T1000 (cell line): ENCODE results near the gene NRP2.

Source experiments
- DNase-seq: peaks from one replicate; lab custom pipeline; 2025; ENCODE audit warnings: mixed read lengths; lab: John Stamatoyannopoulos, UW

The NRP2 gene

DNA sequence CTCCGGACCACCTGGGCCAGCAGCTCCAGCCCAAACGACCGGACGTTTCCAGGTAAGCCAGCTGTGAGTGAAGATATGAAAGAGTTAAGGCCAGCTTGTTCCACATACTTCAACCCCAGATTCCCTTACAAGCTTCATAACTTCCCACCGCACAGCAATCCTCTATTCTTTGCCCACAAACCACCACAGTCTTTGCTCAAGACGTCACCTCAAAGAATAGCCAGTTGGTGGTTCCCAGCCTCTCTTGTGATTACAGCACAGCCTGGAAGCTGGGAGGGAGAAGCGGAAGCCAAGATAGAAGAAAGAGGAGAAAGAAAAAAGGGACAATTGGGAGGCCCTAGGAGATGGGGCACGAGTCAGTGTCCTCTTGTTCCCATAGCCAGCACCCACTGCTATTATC lies 70.6 kb downstream of the NRP2 start:
- DNase-seq = no peak

DNA sequence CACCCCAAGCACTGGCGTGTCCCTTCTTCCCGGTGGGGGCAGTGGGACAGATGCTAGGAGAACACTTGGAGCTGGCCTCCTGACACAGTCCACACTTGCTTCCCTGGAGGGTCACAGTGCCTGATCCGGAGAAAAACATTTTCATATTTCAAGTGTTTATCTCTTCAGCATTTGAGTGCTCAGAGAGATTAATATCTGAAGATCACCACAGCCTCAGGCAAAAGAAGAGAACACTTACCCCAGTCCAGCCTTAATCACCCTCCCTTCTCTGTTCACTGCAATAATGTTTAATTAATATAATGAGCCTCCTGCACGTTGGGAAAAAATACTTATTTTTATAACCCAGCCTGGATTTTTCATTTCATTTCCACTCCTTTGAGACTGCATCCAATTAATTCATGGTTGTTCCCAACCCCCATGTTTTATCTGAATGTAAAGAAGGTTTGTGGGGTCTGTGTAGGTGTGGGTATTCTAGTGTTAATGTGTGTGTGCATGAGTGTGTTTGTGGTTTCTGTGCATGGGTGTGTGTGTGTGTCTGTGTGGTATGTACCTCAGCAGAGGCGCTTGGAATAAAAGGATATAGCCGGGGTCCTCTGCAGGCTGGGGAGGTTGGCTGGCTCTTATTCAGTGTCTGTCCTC lies 72.1 kb downstream of the NRP2 start:
- no peak for DNase-seq

DNA sequence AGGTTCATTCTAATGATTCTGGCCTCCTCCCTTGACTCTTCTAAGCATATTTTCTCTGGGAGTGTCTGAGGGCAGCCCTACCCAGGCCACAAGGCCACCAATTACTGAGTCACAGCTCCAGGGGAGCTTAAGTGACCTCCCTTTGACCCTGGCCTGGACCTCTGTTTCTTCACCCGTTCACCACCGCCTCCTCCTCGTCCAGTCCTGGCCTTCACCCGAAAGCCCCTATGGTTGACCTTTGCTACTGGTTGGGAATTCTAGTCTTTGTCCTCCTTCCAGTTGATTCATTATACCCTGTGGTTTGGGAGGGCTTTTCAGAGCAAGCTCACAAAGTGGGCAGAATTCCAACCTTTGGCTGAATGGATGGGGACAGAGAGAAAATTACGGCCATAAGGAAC lies 72.6 kb downstream of the NRP2 start:
- DNase-seq = no peak

DNA sequence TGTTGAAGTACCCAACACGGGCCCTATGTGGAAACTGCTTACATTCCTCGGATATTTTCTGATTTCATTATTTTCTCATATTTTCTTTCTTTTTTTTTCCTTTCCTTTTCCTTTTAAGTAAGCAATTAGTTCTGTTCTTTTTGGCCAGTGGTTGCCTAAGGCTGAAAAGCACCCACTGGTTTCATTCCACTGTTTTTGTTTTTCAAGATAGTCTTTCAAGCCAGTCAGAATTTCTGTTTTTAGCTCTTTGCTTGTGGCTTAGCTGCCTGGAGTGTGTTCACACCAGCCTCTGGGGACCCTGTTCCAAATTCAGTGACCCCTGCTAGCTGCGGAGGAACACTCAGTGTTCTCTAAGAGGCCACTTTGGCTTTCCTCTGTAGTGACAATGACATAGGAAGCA lies 73.6 kb downstream of the NRP2 start:
- no peak for DNase-seq

DNA sequence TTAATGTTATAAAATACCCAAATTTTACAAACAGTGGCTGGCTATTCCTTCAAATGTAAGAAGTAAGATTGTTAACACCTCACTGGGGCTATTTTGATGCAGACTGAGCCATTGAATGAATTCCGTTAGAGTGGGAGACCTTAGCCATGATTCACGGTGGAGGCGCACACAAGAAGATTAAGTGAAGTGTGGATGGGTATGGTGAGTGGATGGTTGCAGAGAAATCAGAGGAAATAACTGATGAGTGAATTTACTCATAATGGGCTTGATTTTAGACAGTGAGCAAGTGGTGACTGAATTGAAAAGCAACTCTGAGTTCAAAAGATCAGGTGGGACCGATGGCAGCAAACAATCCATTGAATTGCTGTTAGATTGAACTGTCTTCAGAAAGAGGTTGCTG lies 75.0 kb downstream of the NRP2 start:
- no peak for DNase-seq

DNA sequence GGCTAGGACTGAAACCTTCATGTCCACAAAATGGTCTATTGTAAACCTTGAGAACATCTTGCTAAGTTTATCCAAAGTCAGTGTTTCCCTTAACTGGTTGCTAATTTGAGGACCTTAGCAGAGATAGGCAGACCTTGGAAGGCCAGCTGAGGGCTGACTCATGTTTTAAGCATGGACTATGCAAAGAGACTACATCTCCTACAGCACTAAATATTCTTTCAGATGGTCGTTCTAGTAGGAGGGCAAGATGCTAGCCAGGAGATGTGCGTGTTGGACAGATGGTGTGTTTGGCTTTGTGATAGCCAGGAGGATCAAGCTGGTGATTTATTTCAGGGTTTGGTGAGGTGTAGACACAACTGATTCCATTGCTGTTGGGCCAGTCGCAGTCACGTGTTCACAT lies 75.8 kb downstream of the NRP2 start:
- DNase-seq = no peak

DNA sequence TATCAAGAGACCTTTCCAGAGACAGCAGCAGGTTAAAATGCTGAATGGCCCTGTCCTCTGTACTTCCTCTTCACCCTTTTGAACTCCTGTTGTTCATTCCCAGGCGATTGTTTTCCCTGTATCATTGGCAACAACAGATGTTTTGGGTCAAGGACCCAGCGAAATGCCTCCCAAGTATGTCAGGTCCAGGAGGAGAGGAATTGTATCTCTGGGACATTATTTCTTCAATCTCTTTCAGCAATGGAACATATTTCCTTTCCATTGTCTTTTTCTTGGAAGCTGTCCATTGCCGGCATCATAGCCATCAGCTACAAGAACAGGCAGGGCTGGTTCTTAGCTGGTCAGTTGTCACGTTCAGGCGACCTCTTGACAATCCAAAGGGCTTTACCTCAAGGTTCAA lies 76.2 kb downstream of the NRP2 start:
- no peak for DNase-seq

DNA sequence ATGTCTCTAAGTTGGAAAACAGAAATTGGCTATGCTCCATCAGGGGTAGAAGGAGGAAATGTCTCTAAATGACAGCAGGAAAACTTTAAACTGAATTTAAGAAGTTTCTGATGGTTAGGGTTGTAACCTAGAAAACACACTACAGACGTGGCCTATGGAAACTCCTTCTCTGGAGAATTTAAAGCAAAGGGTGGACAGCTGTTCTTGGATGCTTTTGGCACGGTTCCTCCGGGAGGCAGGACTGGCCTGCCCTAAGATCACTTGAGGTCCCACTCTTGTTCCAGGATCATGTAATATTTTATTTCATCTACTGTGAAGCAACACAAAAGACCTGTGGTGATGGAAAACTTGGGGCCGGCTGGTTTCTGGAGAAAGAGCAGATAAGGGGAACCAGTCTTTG lies 77.0 kb downstream of the NRP2 start:
- DNase-seq = no peak

DNA sequence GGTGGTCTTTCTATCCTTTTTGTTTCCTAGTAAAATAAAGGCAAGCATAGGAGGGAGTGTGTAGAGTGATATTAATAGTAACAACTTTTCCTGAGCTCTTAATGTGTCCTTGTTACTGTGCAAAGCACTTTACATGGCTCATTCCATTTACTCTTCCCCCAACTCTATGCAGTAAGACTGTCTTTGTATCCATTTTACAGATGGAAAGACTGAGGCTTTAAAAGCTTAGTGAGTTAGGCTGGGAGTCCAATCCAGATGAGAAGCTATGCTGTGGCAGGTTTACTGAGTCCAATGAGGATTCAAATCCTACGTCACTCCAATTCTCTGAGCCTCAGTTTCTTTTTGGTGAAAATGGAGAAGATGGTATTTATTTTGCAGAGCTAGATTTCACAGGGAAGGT lies 77.4 kb downstream of the NRP2 start:
- DNase-seq = no peak

DNA sequence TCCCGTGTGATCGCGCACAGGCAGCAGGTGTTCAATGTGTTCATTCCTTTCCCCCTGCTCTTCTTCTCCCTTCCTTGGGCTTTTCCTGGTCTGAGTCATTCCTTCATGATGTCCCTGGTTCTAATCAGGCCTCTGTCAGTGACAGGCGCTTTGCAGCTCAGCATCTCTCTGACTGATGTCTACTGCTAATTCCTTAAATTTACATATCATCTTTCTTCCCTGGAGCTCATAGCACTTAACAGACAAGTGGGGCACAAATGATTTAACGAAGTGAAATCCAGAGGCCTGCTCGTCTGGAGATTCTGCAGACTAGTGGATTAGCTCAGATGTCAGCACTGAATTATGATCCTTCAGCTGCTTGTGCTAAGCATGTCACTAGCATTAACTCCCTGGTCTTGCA lies 77.9 kb downstream of the NRP2 start:
- DNase-seq = no peak

DNA sequence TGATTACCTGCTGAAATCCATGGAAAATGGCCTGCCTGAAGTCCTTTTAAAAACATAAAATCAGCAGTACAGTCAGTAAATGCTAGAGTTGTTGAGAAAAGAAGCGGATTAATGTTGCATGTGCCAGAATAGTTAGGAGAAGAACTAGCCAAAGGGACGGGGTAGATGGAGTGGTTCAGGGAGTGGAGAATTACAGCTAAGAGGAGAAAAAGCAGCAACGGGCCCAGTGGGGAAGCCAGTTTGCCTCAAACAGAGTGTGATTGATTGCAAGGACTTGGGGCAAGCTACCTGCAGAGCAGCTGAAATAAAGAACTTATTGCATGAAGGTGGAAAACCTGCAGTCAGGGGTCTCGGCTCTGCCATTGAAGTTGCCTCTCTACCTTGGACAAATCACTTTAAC lies 79.1 kb downstream of the NRP2 start:
- DNase-seq = no peak

DNA sequence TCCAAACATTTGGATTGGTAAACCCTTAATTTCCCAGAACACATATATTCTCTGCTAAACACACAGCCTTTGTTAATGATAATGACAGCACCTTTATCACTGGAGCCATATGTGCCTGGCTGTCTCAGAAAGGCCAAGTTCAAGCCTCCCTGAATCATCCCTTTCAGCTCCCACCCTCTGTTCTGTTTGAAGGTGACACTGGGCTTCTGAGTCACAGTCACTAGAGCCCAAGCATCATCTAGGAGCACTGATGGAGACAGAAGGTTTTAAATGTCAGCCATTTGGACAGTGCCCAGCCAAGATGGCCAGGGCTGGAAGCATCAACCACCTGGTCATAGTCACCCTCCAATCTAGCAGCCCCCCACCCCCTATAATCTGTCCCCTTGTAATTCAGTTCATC lies 80.6 kb downstream of the NRP2 start:
- no peak for DNase-seq

DNA sequence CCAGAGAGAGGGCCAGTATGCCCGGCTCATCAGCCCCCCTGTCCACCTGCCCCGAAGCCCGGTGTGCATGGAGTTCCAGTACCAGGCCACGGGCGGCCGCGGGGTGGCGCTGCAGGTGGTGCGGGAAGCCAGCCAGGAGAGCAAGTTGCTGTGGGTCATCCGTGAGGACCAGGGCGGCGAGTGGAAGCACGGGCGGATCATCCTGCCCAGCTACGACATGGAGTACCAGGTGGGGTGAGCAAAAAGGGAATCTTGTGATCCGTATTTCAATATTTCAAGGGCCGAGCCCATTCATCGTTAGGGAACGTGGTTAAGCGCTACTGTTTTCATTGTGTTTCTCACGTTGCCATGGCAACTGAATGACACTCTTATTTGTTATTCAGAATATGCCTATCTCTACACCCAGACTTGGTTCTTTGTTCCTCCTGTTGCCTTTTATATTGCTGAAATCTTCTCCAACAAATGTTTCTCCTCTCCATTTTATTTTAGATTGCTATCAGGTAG lies 81.5 kb downstream of the NRP2 start:
- peak; percentile 60 for DNase-seq

DNA sequence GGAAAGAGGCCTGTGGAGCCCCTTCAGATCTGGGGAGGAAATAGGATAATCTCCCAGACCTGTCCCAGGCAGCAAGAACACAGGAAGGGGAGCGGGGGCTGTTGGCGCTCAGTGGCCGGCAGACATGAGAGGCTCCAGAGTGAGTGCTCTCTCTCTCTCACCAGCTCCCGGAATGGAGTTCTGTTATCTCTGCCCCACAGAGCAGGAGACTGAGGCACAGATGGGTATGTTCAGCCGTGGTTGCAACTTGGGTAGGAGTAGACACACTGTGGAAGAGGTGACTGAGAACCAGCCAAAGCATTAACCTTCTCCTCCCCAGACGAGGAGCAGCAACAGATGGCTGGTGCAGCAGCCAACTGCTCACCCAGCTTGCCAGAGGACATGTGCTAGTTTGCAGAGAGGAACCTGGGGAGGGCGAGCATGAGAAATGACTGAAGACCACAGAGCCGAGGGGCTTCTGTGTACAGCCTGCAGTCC lies 82.0 kb downstream of the NRP2 start:
- no peak for DNase-seq

DNA sequence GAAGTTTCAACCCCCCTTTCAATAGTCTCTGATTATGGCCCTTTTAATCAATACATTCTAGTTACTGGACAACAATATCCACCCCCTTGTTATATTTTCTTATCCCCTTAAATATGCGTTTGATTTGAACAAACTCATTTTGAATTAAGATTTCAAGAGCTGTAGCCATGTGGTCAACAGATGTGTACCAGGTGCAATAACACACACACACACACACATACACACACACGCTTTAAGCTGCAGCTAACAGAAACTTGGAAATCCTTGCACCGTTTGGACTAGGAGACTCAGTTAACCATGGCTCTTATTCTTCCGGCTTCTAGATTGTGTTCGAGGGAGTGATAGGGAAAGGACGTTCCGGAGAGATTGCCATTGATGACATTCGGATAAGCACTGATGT lies 82.8 kb downstream of the NRP2 start:
- DNase-seq = no peak

DNA sequence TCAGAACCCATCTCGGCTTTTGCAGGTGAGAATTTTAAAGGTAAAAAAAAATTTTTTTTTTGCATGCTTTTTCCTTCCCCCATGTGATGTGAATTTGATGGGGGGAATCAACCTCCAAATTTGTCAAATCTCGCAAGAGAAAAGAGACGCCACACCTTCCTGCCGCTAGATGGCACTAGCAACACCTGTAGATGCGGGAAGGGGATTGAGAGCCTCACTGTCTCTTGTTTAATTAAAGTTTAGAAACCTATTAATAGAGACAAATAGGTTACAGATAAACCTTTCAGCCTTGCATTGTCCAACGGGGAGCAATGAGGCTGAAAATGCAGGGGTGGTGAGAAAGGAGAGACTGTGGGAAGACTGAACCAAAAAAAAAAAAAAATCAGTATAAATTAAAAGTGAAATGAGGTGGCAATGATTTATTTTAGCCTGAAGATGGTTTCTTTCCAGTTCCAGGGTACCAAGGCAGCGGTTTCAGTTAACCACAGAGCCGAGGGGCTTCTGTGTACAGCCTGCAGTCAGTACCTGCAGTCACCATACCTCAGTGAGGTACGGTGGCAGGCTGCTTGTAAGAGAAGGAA lies 84.6 kb downstream of the NRP2 start:
- peak; percentile 18 for DNase-seq

DNA sequence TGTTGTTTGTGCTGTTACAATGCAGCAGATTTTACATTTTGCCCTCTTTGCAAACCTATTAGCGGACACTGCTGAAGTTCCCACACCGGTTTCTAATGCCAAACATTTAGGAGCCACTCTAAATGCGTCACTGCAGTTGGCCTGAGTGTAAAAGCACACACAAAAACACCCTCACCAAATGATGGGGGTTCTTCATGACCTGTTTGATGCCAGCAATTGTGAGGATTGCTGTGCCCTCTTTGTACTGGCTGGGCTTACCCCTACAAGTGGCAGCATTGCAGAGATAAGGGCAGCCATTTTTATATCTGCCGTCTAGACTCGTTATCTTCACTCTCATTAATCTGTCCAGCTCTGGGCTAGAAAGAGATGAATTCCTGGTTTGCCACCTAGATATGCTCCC lies 85.3 kb downstream of the NRP2 start:
- DNase-seq = no peak

DNA sequence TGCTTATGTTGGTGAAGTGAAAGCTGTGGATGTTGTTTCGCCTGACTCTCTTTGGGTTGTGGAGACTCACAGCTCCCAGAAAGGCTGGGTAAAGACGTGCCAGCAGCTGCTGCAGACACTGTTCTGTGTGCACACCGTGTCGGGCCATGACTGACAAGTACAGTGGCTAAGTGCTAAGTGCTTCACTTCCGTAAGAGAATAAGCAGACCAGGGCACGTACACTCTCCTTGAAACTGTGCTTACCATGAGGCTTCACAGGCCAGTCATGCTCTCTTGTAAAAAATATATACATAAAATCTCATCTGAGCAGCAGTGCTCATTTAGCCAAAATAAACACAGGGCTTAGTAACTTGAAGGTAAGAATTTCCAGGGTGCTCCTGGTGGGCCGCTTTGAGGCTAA lies 86.0 kb downstream of the NRP2 start:
- DNase-seq = no peak

DNA sequence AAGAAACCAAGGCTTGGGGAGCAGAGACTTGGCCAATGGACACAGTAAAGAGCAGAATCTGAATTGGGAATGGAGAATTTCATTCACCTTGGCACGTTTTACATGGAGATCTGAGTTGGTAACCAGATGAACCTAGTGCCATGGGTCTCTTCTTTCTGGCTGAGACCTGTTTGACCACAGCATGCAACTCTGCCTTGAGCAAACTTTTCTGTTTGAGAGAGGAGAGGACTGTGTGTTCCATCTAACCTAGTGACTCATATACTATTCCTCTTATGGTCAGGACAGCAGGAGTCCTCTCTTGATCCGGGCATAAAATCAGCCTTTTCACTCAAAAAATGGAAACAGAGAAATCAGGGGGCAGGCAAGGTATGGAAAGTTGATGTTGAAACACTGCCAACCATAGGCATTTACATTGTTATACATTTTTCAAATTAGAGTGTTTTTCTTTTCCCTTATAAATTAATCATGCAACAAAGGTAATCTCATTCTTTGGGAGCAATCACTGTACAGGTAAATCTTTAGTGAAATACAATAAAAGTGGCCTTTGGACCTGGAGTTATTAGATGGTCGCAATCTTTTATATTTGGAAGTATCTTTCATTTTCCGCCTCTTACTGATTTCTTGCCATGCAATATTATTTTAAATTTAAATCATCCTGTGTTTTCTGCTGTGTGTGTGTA lies 86.7 kb downstream of the NRP2 start:
- DNase-seq = no peak

DNA sequence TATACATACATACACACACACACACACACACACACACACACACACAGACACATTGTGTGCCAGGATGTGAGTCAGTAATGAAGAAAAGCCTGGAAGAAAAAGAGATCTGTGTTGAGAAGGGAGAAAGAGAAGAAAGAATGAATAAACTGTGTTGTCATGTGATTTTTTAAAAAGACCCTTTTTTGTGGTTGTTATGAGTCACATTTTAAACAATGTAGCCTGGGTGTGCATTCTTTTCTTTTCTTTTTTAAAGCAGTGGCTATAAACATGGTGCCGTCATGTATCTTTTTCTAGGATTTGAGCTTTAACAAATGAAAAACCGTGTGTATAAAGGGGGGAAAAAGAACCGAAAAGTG lies 87.2 kb downstream of the NRP2 start:
- no peak for DNase-seq

DNA sequence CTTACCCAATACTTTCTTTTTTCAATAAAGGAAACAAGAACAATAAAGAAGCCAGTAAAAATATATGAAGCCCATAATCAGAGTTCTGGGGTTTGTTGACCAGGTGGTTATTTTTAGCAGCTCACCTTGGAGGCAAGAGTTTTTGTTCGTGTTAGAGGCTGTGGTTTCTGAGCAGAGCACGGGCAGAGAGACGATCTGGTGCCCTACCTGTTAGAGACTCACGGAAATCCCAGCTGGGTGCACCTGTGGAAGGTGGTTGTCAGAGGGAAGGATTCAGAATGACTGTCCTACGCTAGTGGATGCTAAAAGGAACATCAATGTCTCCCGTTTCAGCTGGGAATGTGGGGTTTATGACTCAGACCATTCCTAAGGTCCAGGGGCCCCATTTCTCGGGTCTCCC lies 87.6 kb downstream of the NRP2 start:
- no peak for DNase-seq

DNA sequence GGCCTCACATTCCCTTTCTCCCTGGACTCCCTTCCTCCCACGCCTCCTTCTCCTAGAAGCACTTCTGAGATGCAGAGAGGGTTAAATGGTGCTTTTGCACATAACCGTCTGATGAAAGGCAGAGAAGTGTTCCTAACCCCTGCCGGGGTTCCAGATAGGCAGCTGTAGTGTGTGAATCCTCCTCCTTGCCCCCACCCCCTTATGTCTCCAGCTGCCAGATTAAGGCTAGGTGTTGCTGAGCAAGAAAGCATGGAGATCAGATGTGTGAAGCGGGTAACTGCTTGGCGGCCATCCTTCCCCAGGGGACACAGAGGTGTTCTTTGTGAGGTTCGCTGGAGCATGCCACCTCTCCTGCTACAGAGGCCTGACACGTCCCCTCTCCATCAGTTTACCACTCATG lies 88.3 kb downstream of the NRP2 start:
- no peak for DNase-seq

DNA sequence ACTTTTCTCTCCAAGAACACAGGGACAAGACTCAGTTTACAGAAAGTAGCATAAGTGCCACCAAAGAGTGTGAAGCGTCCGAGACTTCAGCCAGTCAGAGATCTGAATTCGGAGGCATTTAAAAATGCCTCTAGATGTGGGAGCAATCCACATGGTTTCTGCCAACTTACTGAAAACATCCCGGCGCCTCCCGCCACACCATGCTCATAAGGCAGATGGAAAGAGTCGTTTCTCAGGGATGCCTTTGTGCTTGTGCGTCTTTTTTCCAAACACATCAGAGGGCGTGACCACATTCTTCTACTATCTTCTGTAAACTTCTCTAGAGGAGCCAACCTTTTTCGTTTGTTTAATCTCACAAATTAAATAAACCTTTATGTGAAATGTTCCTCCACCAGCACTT lies 88.7 kb downstream of the NRP2 start:
- DNase-seq = no peak

DNA sequence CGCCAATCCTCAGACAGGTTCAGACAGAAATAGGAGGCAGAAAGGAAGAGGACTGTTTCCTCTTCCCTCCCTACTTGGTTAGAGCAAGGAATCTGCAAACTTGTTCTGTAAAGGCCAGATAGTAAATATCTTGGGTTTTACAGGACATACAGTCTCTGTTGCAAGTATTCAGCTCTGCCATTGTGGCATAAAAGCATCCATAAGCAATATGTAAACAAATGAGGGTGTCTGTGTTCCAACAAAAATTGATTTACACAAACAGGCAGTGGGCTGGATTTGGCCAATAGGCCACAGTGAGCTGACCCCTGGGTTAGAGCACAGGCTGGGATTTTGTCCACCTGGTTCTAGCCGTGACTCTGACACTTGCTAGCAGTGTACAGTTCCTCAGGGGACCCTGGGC lies 89.4 kb downstream of the NRP2 start:
- no peak for DNase-seq
